H1 (cell line): Measurements from ENCODE around the gene APLP2. TPM values are rescaled to one million over a fixed set of nuclear protein-coding genes. Genes with fewer than 3 reads are reported as not detected.

Experiments used
- CTCF ChIA-PET: fragments of 300-600 bp; sonication (Branson Sonifier 250); formaldehyde crosslinking; loops from one replicate; lab custom pipeline; 2021; ENCODE audit not compliant: partially characterized antibody; lab: Charles Lee
- POLR2A ChIA-PET: fragments of 300-600 bp; sonication (Branson Sonifier 250); formaldehyde crosslinking; loops from one replicate; lab custom pipeline; 2021; ENCODE audit warnings: inconsistent platforms; ENCODE audit not compliant: partially characterized antibody; lab: Charles Lee
- DNase-seq, 2 experiments: peaks; one replicate each; pipeline versions ENCODE4 v3.0.0 to v3.0.0-alpha.2; 2010 to 2022; ENCODE audit warnings: low spot score in 2 of 2, low read depth in 1 of 2, mixed read lengths in 1 of 2
- FAIRE-seq: peaks from 2 replicates; lab custom pipeline; 2011; peaks lifted over from hg19 to GRCh38; lab: Jason Lieb, UNC
- H2AFZ ChIP-seq: 2 replicates; pipeline ENCODE4 v1.8.1; 2012; ENCODE audit warnings: low read length, inconsistent platforms
- H2AK5ac ChIP-seq: 2 replicates; pipeline ENCODE4 v1.6.1; 2013; ENCODE audit warnings: low read depth, low read length
- H2BK120ac ChIP-seq: replicated peaks from 2 replicates; pipeline ENCODE3; 2013; ENCODE audit warnings: low read depth, low read length, inconsistent platforms
- H2BK12ac ChIP-seq: 2 replicates; pipeline ENCODE4 v1.6.1; 2013; ENCODE audit warnings: low read depth, low read length
- H2BK15ac ChIP-seq: 2 replicates; pipeline ENCODE4 v1.6.1; 2013; ENCODE audit warnings: low read length
- H2BK20ac ChIP-seq: 2 replicates; pipeline ENCODE4 v1.6.1; 2013; ENCODE audit warnings: low read length
- H2BK5ac ChIP-seq: 2 replicates; pipeline ENCODE4 v1.6.1; 2013; ENCODE audit warnings: low read depth, low read length
- H3K14ac ChIP-seq: 2 replicates; pipeline ENCODE4 v1.6.1; 2013; ENCODE audit warnings: inconsistent platforms; ENCODE audit not compliant: insufficient read length
- H3K18ac ChIP-seq: 2 replicates; pipeline ENCODE4 v1.6.1; 2013; ENCODE audit warnings: low read length; ENCODE audit errors: extremely low read depth
- H3K23ac ChIP-seq: 2 replicates; pipeline ENCODE4 v1.6.1; 2013; ENCODE audit warnings: inconsistent platforms; ENCODE audit not compliant: insufficient read length
- H3K23me2 ChIP-seq: 2 replicates; pipeline ENCODE4 v1.6.1; 2013; ENCODE audit warnings: low read depth, low read length
- H3K27ac ChIP-seq: 2 replicates; pipeline ENCODE4 v1.6.1; 2011; ENCODE audit warnings: low read depth, low read length, inconsistent platforms
- H3K27me3 ChIP-seq, 4 experiments: replicated peaks in 1 of 4; 1 replicate in 1 of 4; 2 replicates in 3 of 4; pipeline versions ENCODE4 v1.6.1 to v1.8.1; 2011 to 2013; ENCODE audit warnings: low read length in 3 of 4, mild to moderate bottlenecking in 3 of 4, inconsistent platforms in 2 of 4, mixed read lengths in 2 of 4, moderate library complexity in 1 of 4; ENCODE audit not compliant: control insufficient read depth in 3 of 4, insufficient read depth in 3 of 4; ENCODE audit errors: extremely low read depth in 1 of 4
- H3K36me3 ChIP-seq, 4 experiments: 2 replicates each; pipeline versions ENCODE4 v1.6.1 to v1.8.1; 2011 to 2013; ENCODE audit warnings: mild to moderate bottlenecking in 4 of 4, low read length in 3 of 4, moderate library complexity in 2 of 4, control low read depth in 1 of 4, inconsistent platforms in 1 of 4; ENCODE audit not compliant: insufficient read depth in 4 of 4, control insufficient read depth in 2 of 4
- H3K4ac ChIP-seq: replicated peaks from 2 replicates; pipeline ENCODE3; 2013; ENCODE audit warnings: low read length, low read depth, mixed read lengths, inconsistent platforms; ENCODE audit not compliant: insufficient read length
- H3K4me1 ChIP-seq, 4 experiments: replicated peaks in 1 of 4; 1 replicate in 1 of 4; 2 replicates in 3 of 4; pipeline versions ENCODE4 v1.6.1 to v1.8.1; 2011 to 2013; ENCODE audit warnings: low read length in 3 of 4, inconsistent platforms in 2 of 4, mixed read lengths in 1 of 4; ENCODE audit not compliant: insufficient read depth in 4 of 4, control insufficient read depth in 3 of 4
- H3K4me2 ChIP-seq, 2 experiments: 2 replicates each; pipeline versions ENCODE4 v1.6.1 to v1.8.1; 2011 to 2013; ENCODE audit warnings: low read depth in 2 of 2, low read length in 2 of 2, control low read depth in 1 of 2, inconsistent platforms in 1 of 2, mild to moderate bottlenecking in 1 of 2; ENCODE audit not compliant: insufficient read depth in 1 of 2
- H3K4me3 ChIP-seq, 4 experiments: fragments of 200-600, 300-600 bp in 1 of 4; sonication (generic), shearing (Covaris generic), sonication (Bioruptor Twin) in 1 of 4; 2 replicates each; pipeline versions ENCODE4 v1.5.1 to v1.8.1; 2011 to 2016; ENCODE audit warnings: low read length in 4 of 4, low read depth in 3 of 4, control low read depth in 2 of 4, inconsistent platforms in 2 of 4, mild to moderate bottlenecking in 2 of 4, mixed read lengths in 1 of 4, moderate library complexity in 1 of 4; ENCODE audit not compliant: insufficient read depth in 2 of 4; ENCODE audit errors: extremely low read depth in 1 of 4
- H3K56ac ChIP-seq: replicated peaks from 2 replicates; pipeline ENCODE3; 2013; ENCODE audit warnings: low read depth, mild to moderate bottlenecking, mixed read lengths, low read length, inconsistent platforms; ENCODE audit not compliant: insufficient read length
- H3K79me1 ChIP-seq: 2 replicates; pipeline ENCODE4 v1.6.1; 2013; ENCODE audit warnings: low read depth, low read length, control low read depth
- H3K79me2 ChIP-seq, 2 experiments: 2 replicates each; pipeline versions ENCODE4 v1.6.1 to v1.8.1; 2012 to 2013; ENCODE audit warnings: low read length in 2 of 2, mild to moderate bottlenecking in 2 of 2, inconsistent platforms in 1 of 2; ENCODE audit not compliant: insufficient read depth in 2 of 2, control insufficient read depth in 1 of 2
- H3K9ac ChIP-seq, 4 experiments: replicated peaks in 1 of 4; 1 replicate in 1 of 4; 2 replicates in 3 of 4; pipeline versions ENCODE4 v1.6.1 to v1.8.1; 2011 to 2013; ENCODE audit warnings: low read depth in 3 of 4, low read length in 3 of 4, control low read depth in 2 of 4, mild to moderate bottlenecking in 2 of 4, moderate library complexity in 2 of 4, inconsistent platforms in 1 of 4; ENCODE audit errors: extremely low read depth in 1 of 4
- H3K9me3 ChIP-seq, 2 experiments: 2 replicates each; pipeline versions ENCODE4 v1.6.1 to v1.8.1; 2012 to 2013; ENCODE audit warnings: mild to moderate bottlenecking in 2 of 2, moderate library complexity in 2 of 2, control low read depth in 1 of 2, inconsistent platforms in 1 of 2, low read depth in 1 of 2, low read length in 1 of 2, mixed read lengths in 1 of 2; ENCODE audit not compliant: insufficient read depth in 2 of 2
- H4K20me1 ChIP-seq, 2 experiments: replicated peaks in 1 of 2; 2 replicates each; pipeline versions ENCODE3 to v1.8.1; 2011 to 2013; ENCODE audit warnings: inconsistent platforms in 2 of 2, low read length in 2 of 2, mild to moderate bottlenecking in 1 of 2; ENCODE audit not compliant: insufficient read depth in 2 of 2, control insufficient read depth in 1 of 2
- H4K5ac ChIP-seq: 2 replicates; pipeline ENCODE4 v1.6.1; 2013; ENCODE audit warnings: low read length, low read depth, mixed read lengths, inconsistent platforms; ENCODE audit not compliant: insufficient read length
- H4K8ac ChIP-seq: 2 replicates; pipeline ENCODE4 v1.8.0; 2013; ENCODE audit warnings: mild to moderate bottlenecking, moderate library complexity, low read length, inconsistent platforms; ENCODE audit not compliant: insufficient read depth; ENCODE audit errors: extremely low read depth
- H4K91ac ChIP-seq: replicated peaks from 2 replicates; pipeline ENCODE3; 2013; ENCODE audit warnings: low read length, mixed read lengths, inconsistent platforms; ENCODE audit not compliant: insufficient read length
- EZH2 ChIP-seq: fragments of 200-600 bp; sonication (generic); IDR thresholded peaks from 2 replicates; pipeline ENCODE4 v1.7.1; 2012; ENCODE audit warnings: low read depth, mild to moderate bottlenecking, moderate library complexity, low read length, inconsistent platforms; ENCODE audit not compliant: severe bottlenecking
- WGBS, 2 experiments: shearing (Covaris generic) in 1 of 2; methylation state at CpG; one replicate each; pipeline versions ENCODE4 v1.1.6 to v1.1.7; 2013 to 2015; ENCODE audit warnings: low lambda C conversion rate in 2 of 2, mixed read lengths in 2 of 2, inconsistent platforms in 1 of 2, low coverage in 1 of 2, missing lambda C conversion rate in 1 of 2; ENCODE audit not compliant: insufficient replicate concordance in 2 of 2, insufficient coverage in 1 of 2, insufficient read length in 1 of 2; ENCODE audit errors: extremely low coverage in 1 of 2, missing lambda C conversion rate in 1 of 2; 5-methylcytosine and 5-hydroxymethylcytosine counted together
- polyA plus RNA-seq, 7 experiments: library from polyadenylated mRNA; depleted of rRNA in 3 of 7; stranded (reverse) in 5 of 7; unstranded in 2 of 7; fragments of >200 nt in 5 of 7; fragments of 200-250 nt in 2 of 7; gene quantifications; 1 replicate in 5 of 7; 2 replicates in 1 of 7; 4 replicates in 1 of 7; pipeline versions ENCODE4 v1.2.1 to v1.2.3, GENCODE V29; 2011 to 2013; ENCODE audit warnings: missing spikeins in 2 of 7, mixed read lengths in 2 of 7
- total RNA-seq: library from RNA; stranded (reverse); fragmentation: NEBNext Ultra II Directional; extraction: Animal tissue kit (Norgen Biotek cat#: 25700); gene quantifications from 2 replicates; pipeline ENCODE4 v1.2.1, GENCODE V29; 2021
- TF ChIP-seq, protein P1 (sequence below): IDR thresholded peaks from 2 replicates; pipeline ENCODE4 v1.6.1; 2012; ENCODE audit warnings: inconsistent platforms
- TF ChIP-seq, protein P2 (sequence below), 3 experiments: IDR thresholded peaks; 1 replicate in 2 of 3; 2 replicates in 1 of 3; pipeline versions ENCODE4 v1.5.1 to v1.6.1; 2011; ENCODE audit warnings: low read length in 3 of 3, mild to moderate bottlenecking in 3 of 3, inconsistent platforms in 2 of 3, low read depth in 1 of 3, moderate library complexity in 1 of 3; ENCODE audit not compliant: insufficient read depth in 1 of 3; ENCODE audit errors: control extremely low read depth in 1 of 3

Gene APLP2
- total and polyA plus RNA-seq, 2 of the 8 experiments (the other 6 are each of a cell fraction or from before 2014, with no cell fraction given), result 222 to 315 TPM

DNA sequence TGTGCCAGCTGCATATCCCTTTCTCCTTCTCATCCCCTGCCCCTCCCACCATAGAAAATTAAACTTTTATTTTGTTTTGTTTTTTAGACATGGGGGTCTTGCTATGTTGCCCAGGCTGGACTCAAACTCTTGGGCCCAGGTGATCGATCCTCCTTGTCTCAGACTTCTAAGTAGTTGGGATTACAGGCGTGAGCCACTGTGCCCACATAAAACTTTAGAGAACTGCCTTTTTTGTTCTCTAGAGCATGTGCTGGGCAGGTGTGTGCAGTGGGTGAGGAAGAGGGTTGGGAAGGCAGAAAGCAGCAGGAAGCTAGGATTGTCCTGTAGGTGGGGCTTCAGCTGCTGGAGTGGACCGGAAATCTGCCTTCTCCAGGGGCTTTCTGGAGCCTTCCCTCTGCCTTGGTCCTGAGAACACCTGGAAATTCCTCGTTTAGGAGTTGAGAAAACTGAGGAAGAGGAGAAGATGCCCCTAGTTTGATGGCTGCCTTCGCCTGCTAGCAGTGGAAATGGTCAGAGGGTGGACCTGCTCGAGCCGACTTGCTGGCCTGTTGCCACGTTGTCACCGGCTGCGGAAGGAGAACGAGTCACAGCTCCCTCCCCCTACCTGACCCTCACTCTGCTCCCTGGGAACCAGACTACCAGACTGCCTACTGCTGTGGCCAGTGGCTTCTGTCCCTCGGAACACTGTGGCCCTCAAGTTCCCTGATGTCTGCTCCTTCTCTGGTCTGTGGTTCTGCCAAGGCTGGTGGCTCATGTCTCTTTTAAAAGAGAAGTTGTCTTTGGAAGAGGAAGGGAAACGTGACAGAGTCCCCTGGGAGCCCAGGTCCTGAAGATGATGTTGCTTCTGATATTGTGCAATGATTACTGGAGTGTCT is 93.9 kb downstream of the APLP2 start:
- Histone ChIP-seq H3K4me2 (no peak overlapping the region), H3K9ac (no peak overlapping the region), H3K56ac (no peak overlapping the region), H3K27me3 (peaks cover 4 to 52% (median 41%) of the 10 kb centered on the region in 4 experiments), H3K23me2 (peaks cover 4% of the 10 kb centered on the region; the same call in 1 of the 2 replicates), H3K14ac (no peak overlapping the region), H2BK5ac (no peak overlapping the region), H2BK20ac (no peak overlapping the region), H3K18ac (no peak overlapping the region), H2BK120ac (no peak overlapping the region), H4K91ac (no peak overlapping the region), H3K4ac (no peak overlapping the region), H4K8ac (no peak overlapping the region), H3K23ac (no peak overlapping the region), H3K79me1 (no peaks in the 10 kb centered on the region; the same call in none of the 2 replicates), H3K4me1 (peaks cover 0 to 23% (median 11%) of the 10 kb centered on the region in 4 experiments; a peak in 6 of 7 replicates), H2BK12ac (no peak overlapping the region), H4K5ac (no peak overlapping the region), H3K79me2 (no peaks in the 10 kb centered on the region), H3K27ac (no peak overlapping the region), H2BK15ac (no peak overlapping the region), H4K20me1 (peaks cover 0 to 4% of the 10 kb centered on the region in 2 experiments), H3K4me3 (no peak overlapping the region), H2AFZ (no peak overlapping the region), H3K9me3 (no peaks in the 10 kb centered on the region), H3K36me3 (no peaks in the 10 kb centered on the region), H2AK5ac (no peak overlapping the region)
- FAIRE-seq (no peak), DNase-seq (no peak)
- ChIA-PET CTCF (interaction anchor here (0.6 to 1.2 kb wide), 3 partner anchors 8 to 17 kb away, joined by 3 read pairs; no protein-coding TSS in a partner anchor), POLR2A (interaction anchor here (0.8 kb wide), 1 partner anchor 12 kb away, joined by 3 read pairs; no protein-coding TSS in a partner anchor)
- TF ChIP-seq, protein P1, sequence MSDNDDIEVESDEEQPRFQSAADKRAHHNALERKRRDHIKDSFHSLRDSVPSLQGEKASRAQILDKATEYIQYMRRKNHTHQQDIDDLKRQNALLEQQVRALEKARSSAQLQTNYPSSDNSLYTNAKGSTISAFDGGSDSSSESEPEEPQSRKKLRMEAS, result 0 out of 2 replicates have a peak, but pooled peaks have one; percentile 33
- TF ChIP-seq EZH2, result no peak
- TF ChIP-seq, protein P2, sequence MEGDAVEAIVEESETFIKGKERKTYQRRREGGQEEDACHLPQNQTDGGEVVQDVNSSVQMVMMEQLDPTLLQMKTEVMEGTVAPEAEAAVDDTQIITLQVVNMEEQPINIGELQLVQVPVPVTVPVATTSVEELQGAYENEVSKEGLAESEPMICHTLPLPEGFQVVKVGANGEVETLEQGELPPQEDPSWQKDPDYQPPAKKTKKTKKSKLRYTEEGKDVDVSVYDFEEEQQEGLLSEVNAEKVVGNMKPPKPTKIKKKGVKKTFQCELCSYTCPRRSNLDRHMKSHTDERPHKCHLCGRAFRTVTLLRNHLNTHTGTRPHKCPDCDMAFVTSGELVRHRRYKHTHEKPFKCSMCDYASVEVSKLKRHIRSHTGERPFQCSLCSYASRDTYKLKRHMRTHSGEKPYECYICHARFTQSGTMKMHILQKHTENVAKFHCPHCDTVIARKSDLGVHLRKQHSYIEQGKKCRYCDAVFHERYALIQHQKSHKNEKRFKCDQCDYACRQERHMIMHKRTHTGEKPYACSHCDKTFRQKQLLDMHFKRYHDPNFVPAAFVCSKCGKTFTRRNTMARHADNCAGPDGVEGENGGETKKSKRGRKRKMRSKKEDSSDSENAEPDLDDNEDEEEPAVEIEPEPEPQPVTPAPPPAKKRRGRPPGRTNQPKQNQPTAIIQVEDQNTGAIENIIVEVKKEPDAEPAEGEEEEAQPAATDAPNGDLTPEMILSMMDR (IDR thresholded peaks at IDR 0.05; ENCODE audit: control extremely low read depth in 1 of 3, insufficient read depth in 1 of 3, low read depth in 1 of 3, low read length in 3 of 3), result peak in 1 of 3 experiments; percentile 9; a peak in 1 of 4 replicates
- 82% methylated on average over 10 of the region's 13 CpGs; no CpG with 5 or more reads in 1 of the 2 experiments for WGBS, 2 experiments
